PFSK-1 (cell line): ENCODE data around the gene MRPL19.
A peak's percentile ranks its signal among the peaks of the same experiment; 100 is the strongest.

Source experiments
- FOXP2 ChIP-seq: optimal IDR thresholded peaks from 2 replicates; pipeline ENCODE3; 2011; ENCODE audit warnings: borderline replicate concordance, control low read depth, inconsistent platforms; ENCODE audit not compliant: insufficient read depth; ENCODE audit errors: extremely low read length, extremely low read depth
- POLR2AphosphoS5 ChIP-seq: IDR thresholded peaks from 2 replicates; pipeline ENCODE4 v1.6.1; 2012; ENCODE audit warnings: low read depth, mild to moderate bottlenecking, control low read depth, low read length, moderate library complexity
- REST ChIP-seq, 2 experiments: IDR thresholded peaks; 2 replicates each; pipeline versions ENCODE4 v1.6.1 to v1.8.0; 2011 to 2012; ENCODE audit warnings: low read depth in 2 of 2, low read length in 2 of 2, control low read depth in 1 of 2, inconsistent platforms in 1 of 2, mild to moderate bottlenecking in 1 of 2, moderate library complexity in 1 of 2; ENCODE audit not compliant: insufficient read depth in 1 of 2
- SIN3A ChIP-seq: IDR thresholded peaks from 2 replicates; pipeline ENCODE4 v1.6.1; 2012; ENCODE audit warnings: mild to moderate bottlenecking, low read length, moderate library complexity, borderline replicate concordance; ENCODE audit not compliant: insufficient read depth
- TAF1 ChIP-seq: IDR thresholded peaks from 2 replicates; pipeline ENCODE4 v1.6.1; 2012; ENCODE audit warnings: low read length, control low read depth, borderline replicate concordance; ENCODE audit not compliant: insufficient read depth

- no peak for TF ChIP-seq TAF1
- TF ChIP-seq POLR2AphosphoS5: no peak; the same call in 1 of the 2 replicates
- no peak for TF ChIP-seq REST (IDR thresholded peaks at IDR 0.05; ENCODE audit: insufficient read depth in 1 of 2, low read depth in 2 of 2, low read length in 2 of 2)
- TF ChIP-seq SIN3A: 0 out of 2 replicates have a peak, but pooled peaks have one; percentile 68
- TF ChIP-seq FOXP2: peak; percentile 84
Observed at GRCh38 chr2:75605770-75606529, 40.6 kb upstream of the MRPL19 start.
